ENCODE results near the gene SP7. TPM values are rescaled to one million over a fixed set of nuclear protein-coding genes. Genes with fewer than 3 reads are reported as not detected.
A peak's percentile ranks its signal among the peaks of the same experiment; 100 is the strongest.
"Not testable (repeated sequence)": the region's sequence is repeated elsewhere in the genome, so short reads cannot be mapped to it uniquely, and the experiment has no call there.

Gene SP7
- polyA plus RNA-seq, 12 donors: 0.05 to 1.2 (median 0.22) TPM; not detected in 6

DNA sequence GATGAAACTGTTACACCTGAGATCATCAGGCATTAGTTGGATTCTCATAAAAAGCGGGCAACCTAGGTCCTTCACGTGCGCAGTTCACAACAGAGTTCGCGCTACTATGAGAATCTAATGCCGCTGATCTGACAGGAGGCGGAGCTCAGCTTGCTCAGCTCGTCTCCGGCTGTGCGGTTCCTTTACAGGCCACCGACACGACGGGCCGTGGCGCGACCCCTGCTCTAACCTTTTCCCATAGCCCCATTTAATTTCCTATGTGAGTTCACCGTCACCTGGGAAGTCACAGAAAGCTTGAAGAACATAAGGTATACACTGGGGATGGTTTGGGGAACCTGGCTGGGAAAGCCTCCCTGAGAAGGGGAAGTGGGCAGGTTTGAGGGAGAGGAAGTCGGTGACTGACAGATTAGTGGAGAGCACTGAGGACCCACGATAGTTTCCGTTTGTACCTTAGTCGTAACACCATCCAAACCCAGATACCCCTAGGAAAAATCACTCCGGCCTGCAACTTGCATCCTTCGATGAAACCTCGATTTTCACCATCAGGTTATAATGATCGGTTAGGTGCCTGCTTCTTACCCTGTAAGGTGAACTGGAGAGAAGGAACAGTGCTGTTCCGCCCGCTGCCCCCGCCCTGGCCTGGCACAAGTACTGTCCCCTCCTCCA, 11.9 kb downstream of the SP7 start:
- DNase-seq: peak; percentile 25

DNA sequence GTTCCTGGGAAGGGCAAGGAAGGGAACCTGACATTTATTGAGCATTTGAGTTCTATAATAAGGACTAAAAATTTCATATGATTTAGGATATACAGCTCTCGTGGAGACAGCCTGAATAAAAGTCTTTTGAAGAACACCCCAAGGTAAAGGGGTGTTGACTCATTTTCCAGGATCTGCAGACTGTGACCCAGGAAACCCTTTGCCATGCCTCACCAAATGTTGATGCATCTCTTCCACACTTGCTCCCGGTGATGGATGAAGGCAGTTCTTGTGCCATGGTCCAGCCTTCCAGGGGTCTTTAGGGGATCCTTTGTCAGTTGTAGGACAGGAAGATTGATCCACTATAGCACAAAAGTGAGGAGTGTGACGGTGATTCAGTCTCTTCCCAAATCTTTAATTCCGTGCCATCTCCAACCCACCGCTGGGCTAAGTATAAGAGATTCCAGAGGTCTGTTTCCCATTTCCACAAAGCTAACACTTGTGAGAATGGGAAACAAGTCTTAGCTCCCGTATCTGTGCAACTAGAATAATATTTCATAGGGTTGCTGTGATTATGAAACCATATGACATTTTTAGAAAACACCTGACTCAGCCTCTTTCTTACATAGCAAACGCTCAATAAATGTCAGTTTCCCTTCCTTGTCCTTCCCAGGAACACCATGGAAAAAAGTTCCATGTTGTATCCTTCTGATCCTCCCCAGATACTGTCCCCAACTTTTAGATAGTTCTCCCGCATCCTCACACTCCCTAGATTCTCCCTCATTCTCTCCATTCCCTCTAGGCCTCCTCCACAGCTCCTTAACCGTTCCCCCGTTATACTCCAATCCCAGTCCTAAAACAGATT, 15.6 kb downstream of the SP7 start:
- no peak for DNase-seq

- no peak for DNase-seq
These were observed 22.2 kb downstream of the SP7 start for GRCh38 chr12:53313996-53314395.

DNA sequence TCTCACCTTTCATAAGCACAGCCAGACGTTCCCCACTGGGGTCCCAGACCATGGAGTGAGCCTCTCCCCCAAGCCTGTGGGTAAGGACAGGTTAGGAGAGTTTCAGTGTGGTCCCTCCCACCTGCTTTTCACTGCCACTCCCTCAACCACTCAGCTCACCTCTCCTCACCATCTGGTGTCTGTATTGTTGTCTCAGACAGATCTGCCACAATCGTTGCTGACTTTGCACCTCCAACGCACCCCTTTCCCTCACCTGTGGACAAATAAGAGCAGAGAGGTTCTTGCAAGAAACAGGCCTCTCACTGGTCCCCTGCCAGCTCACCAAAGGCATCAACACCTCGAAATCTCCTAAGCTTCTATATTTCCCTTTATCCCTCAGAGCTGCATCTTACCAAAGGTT, 27.9 kb downstream of the SP7 start:
- DNase-seq: no peak

DNA sequence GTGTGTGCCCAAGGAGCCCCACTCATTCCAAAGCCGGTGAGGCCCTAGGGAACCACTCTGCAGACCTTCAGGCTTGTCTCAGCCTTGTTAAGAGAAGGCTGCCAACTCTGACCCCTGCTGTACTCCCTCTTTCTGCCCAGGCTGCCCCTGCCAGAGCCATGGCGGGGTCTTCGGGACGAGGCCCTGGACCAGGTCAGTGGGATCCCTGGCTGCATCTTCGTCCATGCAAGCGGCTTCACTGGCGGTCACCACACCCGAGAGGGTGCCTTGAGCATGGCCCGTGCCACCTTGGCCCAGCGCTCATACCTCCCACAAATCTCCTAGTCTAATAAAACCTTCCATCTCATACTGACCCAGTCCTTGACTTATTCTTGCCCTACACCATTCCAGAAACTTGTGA, 29.3 kb downstream of the SP7 start:
- DNase-seq: no peak

DNA sequence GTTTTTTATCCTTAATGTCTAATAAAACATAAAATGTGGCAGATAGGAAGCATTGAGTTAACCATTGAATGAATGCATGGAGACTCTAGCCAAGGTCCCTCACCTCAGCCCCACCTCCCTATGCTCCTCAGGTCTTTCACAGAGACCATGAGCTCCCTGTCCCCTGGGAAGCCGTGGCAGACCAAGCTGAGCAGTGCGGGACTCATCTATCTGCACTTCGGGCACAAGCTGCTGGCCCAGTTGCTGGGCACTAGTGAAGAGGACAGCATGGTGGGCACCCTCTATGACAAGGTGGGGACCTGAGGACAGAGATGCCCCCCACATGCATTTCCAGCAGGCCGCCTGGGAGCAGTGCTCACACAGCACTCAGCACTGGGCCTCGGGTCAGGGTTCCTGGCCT, 33.3 kb downstream of the SP7 start:
- DNase-seq: no peak

DNA sequence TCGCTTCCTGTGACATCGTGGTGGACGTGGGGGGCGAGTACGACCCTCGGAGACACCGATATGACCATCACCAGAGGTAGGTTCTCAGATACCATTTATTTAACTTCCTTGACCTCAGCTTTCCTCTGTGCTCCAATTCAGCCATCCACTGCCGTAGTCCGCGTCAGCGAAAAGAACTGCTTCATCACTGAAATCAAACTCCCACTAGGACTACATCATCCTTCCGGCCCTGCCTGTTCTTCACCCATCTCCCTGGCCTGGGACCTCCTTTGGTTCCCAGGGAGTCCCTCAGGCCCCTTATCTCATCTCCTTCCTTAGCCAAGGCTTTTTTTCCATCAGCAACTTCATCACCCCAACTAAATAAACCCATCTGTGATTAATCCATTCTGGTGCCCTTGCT, 36.0 kb downstream of the SP7 start:
- DNase-seq: no peak

- DNase-seq: peak; percentile 88
These were observed 36.5 kb downstream of the SP7 start, which contains the start of gene MYG1 for GRCh38 chr12:53299454-53300180. TSS of gene MYG1 (plus strand) at chr12:53299695. CDS start at chr12:53299738, 43 bp downstream.

DNA sequence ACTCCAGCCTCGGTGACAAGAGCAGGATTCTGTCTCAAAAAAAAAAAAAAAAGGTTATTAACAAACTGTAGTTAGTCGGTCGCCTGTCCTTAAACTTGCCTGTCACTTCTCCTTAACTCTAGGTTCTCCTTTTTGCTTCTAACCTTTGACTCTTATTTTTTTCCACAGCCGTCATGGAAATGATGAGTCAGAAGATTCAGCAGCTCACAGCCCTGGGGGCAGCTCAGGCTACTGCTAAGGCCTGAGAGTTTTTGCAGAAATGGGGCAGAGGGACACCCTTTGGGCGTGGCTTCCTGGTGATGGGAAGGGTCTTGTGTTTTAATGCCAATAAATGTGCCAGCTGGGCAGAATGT, 37.1 kb downstream of the SP7 start:
- peak; percentile 60 for DNase-seq

GRCh38 chr12:53298164-53298563, 38.0 kb downstream of the SP7 start:
- DNase-seq: no peak

DNA sequence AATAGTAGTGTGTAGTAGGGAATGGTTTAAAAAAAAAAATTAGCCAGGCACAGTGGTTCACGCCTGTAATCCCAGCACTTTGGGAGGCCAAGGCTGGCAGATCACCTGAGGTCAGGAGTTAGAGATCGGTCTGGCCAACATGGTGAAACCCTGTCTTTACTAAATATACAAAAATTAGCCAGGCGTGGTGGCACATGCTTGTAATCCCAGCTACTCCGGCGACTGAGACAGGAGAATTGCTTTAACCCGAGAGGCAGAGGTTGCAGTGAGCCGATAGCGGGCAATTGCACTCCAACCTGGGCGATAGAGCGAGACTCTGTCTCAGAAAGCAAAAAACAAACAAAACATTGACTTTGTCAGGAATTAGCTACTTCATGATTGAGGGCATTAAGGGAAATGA, 39.0 kb downstream of the SP7 start:
- not testable (repeated sequence) for DNase-seq

DNA sequence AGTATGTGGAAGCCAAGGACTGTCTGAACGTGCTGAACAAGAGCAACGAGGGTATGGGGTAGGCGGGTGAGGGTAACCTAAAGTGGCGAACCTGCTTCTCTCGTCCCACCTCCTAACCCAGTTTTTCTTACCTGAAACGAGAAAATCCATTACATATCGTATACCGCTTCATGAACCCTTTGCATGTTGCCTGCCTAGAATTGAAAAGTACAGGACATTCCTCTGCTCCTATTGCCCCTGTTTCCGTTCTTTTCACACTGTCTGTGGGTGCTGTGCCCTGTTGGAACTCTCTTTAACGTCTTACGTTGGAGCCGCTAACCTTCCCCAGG, 40.3 kb downstream of the SP7 start:
- DNase-seq: no peak

- peak; percentile 95 for DNase-seq
These were observed 40.9 kb downstream of the SP7 start, which contains the start of gene PFDN5 for GRCh38 chr12:53295070-53295890. TSS of gene PFDN5 (plus strand) at chr12:53295542. CDS start at chr12:53295568, 26 bp downstream.

- DNase-seq: no peak
These were observed 43.7 kb downstream of the SP7 start for GRCh38 chr12:53292426-53292825.

- DNase-seq: no peak
These were observed 45.5 kb downstream of the SP7 start for GRCh38 chr12:53290661-53291060.

DNA sequence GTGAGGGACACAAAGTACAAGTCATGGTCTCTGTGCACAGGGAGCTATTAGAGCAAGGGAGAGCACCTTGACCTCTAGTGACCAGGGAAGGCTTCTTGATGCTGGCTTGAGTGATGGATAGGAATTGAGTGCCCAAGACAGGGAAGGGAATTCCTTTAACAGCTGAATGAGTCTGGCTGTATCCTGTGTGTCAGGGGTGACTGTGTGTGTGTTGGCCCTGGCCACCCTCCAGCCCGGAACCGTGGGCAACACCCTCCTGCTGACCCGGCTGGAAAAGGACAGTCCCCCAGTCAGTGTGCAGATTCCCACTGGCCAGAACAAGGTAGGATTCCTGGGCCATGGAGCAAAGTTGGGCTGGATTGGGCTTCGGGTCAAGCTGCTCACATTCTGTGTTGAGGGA, 46.3 kb downstream of the SP7 start:
- no peak for DNase-seq

GRCh38 chr12:53288322-53288721, 47.8 kb downstream of the SP7 start:
- DNase-seq: no peak

DNA sequence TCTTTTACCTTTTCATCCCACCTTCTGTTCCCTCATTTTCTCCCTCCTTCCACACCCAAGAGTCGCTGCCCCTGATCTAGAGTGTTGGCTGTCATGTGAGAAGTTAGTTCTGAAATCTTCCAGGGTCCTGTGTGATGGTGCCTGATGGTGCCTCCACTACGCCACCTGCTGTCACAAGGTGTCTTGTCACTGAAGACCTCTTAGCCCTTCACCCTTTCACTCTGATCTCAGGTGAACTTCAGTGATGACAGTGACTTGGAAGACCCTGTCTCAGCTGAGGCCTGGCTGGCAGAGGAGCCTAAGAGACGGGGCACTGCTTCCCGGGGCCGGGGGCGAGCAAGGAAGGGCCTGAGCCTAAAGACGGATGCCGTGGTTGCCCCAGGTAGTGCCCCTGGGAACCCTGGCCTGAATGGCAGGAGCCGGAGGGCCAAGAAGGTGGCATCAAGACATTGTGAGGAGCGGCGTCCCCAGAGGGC, 48.4 kb downstream of the SP7 start:
- DNase-seq: peak; percentile 75

DNA sequence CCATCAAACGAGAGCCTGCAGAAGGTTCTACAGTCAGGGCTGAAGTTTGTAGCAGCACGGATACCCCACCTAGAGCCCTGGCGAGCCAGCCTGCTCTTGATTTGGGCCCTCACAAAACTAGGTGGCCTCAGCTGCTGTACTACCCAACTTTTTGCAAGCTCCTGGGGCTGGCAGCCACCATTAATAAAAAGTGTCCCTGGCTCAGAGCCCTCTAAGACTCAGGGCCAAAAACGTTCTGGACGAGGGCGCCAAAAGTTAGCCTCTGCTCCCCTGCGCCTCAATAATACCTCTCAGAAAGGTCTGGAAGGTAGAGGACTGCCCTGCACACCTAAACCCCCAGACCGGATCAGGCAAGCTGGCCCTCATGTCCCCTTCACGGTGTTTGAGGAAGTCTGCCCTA, 49.7 kb downstream of the SP7 start:
- no peak for DNase-seq

- DNase-seq: no peak
These were observed 56.2 kb downstream of the SP7 start for GRCh38 chr12:53279888-53280498.

- DNase-seq: no peak
These were observed 56.8 kb downstream of the SP7 start for GRCh38 chr12:53279283-53279869.

All from muscle of arm (tissue), 12 donors.